ENCODE data around the gene IL20RA.
"Not testable (repeated sequence)": the region's sequence is repeated elsewhere in the genome, so short reads cannot be mapped to it uniquely, and the experiment has no call there.

Gene IL20RA

DNA sequence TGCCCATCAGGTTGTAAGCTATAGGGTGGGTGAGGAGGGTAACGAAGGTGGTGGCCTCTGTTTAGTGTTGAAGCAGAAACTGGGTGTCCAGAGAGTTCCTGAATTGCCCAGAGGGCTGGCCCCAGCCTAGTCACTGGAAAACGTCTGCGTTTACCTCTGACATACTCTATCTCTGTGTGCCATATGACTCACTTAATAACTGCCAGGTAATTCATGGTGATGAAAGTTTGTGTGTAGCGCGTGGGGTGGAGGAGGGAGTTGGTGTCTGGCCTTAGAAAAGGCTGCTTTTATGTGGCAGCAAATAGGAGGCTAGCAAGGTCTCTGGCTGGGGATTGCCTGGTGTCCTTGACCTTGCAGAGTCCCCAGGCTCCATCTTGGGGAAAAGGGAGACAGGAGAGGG is 75.3 kb downstream of the IL20RA start:
- no peak for DNase-seq

DNA sequence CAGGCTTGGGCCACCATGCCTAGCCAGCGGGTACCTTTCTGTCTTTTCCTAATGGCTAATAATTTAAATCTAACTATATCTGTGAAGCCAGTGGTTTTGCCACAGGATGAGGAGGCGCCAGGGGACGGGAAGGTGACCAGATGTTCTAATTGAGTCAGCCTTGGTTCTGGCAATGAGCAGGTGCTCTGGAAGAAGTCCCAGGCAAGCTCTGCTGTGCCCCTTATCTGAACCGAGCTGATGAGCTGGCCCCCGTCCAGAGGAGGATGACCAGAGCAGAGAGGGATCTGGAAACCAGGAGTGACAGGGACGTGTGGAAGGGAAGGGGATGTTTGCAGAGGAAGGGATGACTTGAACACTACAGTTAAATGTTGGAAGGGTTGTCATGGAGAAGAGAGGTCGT is 75.9 kb downstream of the IL20RA start:
- DNase-seq = no peak

DNA sequence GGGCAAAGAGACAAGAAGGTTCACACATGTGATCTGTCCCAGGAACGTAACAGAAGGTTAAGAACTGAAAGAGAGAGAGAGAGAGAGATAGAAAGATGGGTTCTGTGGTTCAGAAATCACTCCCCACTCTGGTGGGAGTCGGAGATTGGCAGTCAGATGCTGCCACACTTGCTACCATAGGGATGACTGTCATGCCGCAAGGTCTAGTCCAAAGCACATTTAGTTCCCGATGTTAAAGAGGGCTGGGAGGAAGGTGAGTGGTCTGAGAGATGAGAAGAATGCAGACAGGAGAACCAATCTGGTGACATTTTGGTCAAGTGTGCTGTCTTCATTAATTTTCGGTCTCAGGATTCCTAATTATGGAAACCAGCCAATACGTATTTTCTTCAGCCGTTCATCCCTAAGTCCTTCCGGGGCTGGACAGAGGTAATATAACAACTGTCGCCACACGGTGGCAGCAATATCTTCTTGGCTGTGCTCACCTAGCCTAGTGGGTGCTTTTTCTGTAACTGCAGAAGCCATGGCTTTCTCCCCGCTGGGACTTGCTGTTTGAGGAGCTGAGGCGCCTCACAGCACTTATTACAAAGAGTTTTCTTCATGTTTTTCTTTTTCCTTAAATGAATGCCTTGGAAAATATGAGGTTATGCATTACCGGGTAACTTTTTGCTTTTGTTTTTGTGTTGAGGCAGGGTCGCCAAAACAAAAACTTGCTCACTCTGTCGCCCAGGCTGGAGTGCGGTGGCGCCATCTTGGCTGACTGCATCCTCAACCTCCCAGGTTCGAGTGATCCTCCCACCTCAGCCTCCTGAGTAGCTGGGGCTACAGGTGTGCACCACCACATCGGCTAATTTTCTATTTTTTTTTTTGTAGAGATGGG is 76.7 kb downstream of the IL20RA start:
- DNase-seq = peak; percentile 58

DNA sequence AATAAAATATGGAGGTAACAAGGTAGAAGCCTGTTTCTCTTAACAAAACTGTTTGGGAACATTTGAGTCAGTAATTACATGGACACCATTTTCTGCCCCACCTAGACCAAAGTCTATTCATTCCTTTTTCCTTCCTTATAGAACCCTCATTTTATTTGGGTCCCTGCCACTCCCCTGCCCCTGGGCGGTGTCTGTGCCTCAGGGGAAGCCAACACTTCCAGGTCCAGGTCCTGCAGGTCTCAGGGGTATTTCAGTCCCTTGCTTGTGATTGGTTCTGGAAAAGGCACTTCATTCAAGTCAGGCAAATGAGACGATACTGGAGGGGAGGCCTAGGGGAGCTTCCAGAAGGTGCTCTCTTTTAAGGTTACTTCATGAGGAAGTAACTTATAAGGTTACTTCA is 80.4 kb downstream of the IL20RA start:
- DNase-seq = no peak

DNA sequence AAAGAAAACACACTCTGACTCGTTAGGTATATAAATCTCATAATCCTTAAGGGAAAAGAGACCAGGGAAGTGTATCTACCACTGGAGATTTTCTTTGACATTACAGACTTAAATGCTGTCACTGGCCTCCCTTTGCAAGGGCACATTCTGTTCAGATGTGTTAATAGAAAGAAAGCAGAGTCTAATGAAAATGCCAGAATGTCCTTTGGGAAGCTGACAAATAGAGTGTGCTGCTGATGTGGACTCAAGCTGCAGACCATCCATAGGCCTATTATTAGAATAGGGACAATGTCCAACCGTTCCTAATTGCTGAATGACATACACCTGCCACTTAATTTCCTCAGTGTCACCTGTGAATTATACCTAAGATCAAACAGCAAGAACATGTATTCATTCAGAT is 81.5 kb downstream of the IL20RA start:
- DNase-seq = no peak

DNA sequence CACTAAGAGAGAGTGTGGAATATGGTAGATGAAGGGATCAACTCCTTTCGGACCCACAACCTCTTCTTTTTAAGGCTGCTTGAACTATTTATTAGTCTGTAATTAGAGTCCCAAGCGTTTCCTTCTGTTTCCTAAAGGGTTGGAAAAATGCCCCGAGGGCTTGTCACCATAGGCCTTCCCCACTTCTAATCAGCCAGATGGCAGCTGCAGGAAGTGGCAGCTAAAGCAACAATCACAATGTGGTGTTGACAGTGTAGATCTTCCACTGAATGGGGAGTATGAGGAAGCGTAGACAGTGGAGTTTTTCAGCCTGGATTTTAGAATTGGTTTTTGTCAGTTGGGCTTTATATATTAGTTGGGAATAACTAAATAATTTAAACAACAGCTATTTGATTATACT is 82.1 kb downstream of the IL20RA start:
- no peak for DNase-seq

DNA sequence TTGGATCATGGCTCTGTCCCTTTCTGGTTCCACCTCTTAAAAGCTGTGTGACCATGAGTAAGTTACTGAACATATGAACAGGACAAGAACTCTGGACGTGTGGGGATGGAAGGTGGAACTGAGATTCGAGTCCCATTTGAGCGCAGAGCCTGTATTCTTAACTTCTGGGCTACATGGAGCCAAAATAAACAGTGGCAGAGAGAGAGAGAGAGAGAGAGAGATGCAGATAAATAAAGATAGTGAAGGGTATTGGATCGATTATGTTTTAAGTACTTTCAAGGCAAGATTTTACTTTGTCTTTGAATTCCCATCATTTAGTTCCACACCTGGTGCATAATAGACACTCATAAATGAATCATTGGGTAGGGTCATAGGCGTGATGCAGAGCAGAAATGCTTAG is 82.9 kb downstream of the IL20RA start:
- no peak for DNase-seq

DNA sequence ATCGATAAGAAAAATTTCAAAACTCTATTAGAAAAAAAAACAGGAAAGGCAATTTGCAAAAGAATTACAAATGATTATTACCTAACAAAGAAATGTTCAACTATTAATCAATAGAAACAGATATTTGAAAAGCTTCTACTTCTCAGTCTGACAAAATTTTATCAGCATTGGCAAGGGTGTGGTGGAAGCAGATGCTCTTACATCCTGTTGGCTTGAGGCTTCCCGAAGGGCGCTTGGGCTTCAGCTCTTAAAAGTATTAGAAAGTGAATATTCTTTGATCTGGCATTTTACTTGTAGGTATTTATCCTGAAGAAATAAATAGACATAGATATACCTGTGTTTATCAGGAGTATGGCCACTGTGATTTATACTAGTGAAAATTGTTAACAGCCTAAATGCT is 84.0 kb downstream of the IL20RA start:
- DNase-seq = no peak

DNA sequence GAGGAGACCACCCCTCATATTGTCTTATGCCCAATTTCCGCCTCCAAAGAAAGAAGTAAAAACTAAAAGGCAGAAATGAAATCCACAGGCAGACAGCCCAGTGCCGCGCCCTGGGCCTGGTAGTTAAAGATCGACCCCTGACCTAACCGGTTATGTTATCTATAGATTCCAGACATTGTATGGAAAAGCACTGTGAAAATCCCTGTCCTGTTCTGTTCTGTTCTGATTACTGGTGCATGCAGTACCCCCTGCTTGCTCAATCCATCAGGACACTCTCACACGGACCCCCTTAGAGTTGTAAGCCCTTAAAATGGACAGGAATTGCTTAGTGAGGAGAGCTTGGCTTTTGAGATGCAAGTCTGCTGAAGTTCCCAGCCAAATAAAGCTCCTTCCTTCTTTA is 84.8 kb downstream of the IL20RA start:
- not testable (repeated sequence) for DNase-seq

DNA sequence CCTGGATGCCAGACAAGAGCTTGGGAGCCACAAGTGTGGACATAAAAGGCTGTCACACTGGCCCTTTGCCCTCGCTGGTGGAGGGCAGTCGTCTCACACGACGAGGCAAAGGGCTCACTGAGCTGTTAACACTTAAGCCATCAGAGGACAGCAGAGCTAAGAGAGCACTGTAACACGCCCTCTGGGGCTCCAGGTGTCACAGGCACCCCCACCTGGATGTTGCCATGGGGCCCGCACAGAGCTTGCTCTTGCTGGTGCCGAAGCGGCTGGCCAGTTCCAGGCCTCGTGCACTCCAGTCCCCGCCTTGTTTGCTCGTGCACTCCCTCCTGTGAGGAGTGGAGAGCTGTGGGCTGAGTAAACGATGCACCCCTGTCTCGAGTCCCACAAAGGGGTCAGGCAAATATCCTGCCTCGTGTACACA is 85.3 kb downstream of the IL20RA start:
- no peak for DNase-seq

DNA sequence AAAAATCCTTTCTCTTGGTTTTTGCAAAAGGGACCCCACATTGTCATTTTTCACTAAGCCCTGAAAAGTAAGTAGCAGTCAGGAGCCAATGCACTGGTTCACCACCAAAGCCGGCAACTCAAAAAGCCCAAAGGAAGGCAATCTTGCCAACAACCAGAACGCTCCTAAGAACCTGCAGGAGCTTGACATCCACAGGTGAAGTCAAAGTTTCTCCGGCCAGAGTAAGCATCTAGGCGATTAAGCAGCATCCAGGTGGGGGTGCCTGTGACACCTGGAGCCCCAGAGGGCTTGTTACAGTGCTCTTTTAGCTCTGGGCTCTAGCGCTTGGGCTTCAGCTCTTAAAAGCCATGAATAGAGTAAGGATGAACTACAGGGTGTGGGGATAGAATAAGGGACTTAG is 86.6 kb downstream of the IL20RA start:
- DNase-seq = no peak

DNA sequence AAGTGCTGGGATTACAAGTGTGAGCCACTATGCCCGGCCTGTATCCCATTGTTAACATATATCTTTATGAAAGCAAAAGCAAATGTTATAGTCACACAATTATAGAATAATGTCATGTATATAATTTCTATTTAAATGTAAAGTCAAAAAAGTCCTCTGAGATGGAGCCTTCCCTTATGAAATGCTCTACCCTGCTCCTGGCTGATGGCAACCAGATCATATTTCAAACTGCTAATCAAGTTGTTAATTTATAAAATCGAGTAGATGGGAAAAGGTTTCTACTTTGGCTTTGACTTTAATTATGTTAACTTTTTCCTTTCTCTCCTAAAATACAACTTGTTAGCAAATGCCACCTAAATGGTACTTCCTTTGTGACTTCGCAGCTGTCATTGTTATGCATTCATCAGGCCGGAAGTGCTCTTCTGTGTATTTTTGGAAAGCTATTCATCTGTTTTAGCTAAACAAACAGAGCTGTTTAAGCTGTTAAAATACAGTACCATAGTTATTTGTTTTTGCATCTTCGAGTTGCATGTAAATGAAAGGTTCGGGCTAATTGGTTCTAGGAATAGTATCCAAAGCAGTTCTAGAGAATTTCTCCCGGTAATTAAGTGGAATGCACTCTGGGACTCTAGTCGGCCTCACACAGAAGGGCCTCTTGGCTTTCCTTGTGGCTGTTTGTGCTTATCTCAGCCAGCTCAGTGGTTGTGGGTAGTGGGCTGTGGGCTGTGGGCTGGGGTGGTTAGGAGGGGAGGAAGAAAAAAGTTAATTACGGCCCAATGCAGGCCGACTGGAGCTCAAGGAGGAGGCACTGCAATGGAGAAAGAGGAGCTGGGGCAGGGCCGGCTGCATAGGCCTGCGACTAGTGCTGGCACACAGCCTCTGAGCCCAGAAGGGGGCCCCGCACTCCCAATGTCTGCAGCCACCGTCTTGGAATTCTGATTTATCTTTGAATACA is 87.9 kb downstream of the IL20RA start:
- DNase-seq = no peak

DNA sequence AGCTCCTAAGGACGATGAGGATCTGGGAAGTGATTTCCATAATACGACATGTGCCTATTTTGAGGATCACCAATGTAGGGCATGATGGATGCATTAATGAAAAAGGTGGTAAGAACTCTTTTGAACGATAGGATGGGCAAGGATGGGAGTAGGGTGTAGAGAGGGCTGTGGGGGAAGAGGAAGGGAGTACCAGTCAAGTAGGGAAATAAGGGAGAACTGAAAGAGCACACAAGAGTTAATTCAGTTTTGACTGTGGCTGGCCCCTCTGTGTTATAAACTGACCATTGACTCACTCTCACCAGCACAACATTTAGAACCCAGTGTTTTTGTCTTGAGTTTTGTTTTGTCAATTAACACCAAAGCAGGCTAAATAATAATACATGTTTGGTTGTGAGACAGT is 89.6 kb downstream of the IL20RA start:
- DNase-seq = no peak

DNA sequence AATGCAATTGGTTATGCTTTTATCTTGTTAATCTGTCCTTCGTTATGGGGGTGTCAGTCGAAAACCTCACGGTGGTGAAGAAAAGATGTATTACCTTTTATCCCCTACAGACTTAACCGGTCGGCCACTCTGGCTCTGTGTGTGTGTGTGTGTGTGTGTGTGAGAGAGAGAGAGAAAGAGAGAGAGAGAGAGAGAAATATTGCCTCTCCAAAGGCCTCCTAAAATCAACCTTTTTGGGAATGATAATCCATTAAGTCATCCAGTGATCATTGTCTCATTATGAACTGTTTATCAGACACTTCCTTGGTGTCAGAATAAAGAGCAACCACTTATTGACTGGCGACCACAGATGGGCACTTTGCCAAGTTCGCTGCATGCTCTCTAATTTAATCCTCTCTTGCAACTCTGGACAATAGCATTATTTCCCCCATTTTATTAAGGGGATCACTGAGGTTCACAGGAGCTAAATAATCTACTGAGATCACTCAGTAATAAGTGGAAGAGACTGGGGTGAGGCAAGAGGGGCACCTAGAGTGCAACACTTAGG is 92.0 kb downstream of the IL20RA start:
- DNase-seq = no peak

DNA sequence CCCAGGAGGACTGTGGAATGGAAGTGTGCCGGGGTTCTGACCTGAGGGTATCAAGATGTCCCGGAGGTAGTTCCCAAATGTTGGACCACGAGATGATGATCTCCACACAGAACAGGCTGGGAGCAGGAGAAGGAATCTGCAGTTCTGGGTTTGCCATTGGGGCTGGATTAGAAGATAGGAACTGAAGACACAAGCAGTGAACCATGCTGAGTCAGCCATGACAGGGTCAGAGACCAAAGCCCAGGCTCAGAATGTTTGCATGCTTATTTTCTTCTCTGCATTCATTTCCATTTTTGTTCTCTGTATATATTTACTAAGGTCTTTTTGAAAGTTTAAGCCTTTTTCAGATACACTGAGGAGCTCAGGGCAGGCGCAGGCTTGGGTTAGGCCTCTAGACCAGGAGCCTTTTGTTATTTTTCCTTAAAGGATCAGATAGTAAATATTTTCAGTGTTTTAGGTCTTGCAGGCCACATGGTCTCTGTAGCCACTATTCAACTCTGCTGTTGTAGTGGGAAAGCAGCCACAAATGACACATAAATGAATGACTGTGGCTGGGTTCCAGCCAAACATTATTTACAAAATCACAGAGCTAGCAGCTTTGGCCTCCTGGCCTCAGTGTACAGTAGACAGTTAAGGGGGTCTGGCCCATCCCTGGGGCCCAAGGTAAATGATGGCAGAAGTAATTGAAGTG is 94.2 kb downstream of the IL20RA start:
- no peak for DNase-seq
